GM12891 (cell line): ENCODE results near the gene SLC41A2.

Experiments
- PAX5 ChIP-seq: IDR thresholded peaks from 2 replicates; pipeline ENCODE4 v1.6.1; 2011; ENCODE audit warnings: low read length, moderate library complexity, mild to moderate bottlenecking; ENCODE audit not compliant: insufficient read depth, severe bottlenecking
- POLR2A ChIP-seq: IDR thresholded peaks from 2 replicates; pipeline ENCODE4 v1.6.1; 2011; ENCODE audit warnings: low read depth, low read length, control low read depth
- POLR2AphosphoS5 ChIP-seq: IDR thresholded peaks from 2 replicates; pipeline ENCODE4 v1.6.1; 2011; ENCODE audit warnings: low read depth, low read length, control low read depth
- POU2F2 ChIP-seq: IDR thresholded peaks from 2 replicates; pipeline ENCODE4 v1.6.1; 2011; ENCODE audit warnings: low read depth, mild to moderate bottlenecking, control low read depth, low read length, moderate library complexity
- SPI1 ChIP-seq: IDR thresholded peaks from 2 replicates; pipeline ENCODE4 v1.6.1; 2011; ENCODE audit warnings: low read depth, low read length, control low read depth
- TAF1 ChIP-seq: IDR thresholded peaks from 2 replicates; pipeline ENCODE4 v1.6.1; 2011; ENCODE audit warnings: low read depth, low read length, control low read depth

DNA sequence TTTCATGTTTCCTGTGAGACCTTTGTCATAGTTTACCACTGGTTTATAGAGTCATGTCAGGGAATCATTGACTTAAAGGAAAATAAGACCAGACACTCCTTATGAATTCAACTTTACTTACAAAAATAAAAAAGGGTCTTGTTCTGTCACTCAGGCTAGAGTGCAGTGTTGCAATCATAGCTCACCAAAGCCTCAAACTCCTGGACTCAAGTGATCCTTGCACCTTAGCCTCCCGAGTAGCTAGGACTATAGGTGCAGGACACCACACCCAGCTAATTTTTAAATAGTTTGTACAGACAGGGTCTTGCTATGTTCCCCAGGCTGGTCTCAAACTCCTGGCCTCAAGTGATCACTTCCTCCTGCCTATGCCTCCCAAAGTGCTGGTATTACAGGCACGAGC, 19.0 kb downstream of the SLC41A2 start:
- TF ChIP-seq POLR2AphosphoS5 (no peak), POLR2A (no peak), TAF1 (no peak), PAX5 (no peak), SPI1 (no peak), POU2F2 (no peak)
